GM18873 (cell line): ENCODE measurements around the gene ALDOB.
"Not testable (repeated sequence)": the region's sequence is repeated elsewhere in the genome, so short reads cannot be mapped to it uniquely, and the experiment has no call there.

Source experiments
- ATAC-seq: cut with Tn5 transposase; IDR thresholded peaks from one replicate; pipeline ENCODE4 v1.9.1; 2021; ENCODE audit warnings: mild to moderate bottlenecking, moderate library complexity, moderate number of reproducible peaks; ENCODE audit not compliant: unreplicated experiment, low FRiP score

Gene ALDOB

GRCh38 chr9:101394687-101395086, 40.9 kb downstream of the ALDOB start:
- ATAC-seq, result no peak

- no peak for ATAC-seq
Measured at GRCh38 chr9:101393135-101393534, 42.4 kb downstream of the ALDOB start.

GRCh38 chr9:101388507-101388993, 47.0 kb downstream of the ALDOB start:
- ATAC-seq, result no peak

- ATAC-seq, result no peak
Measured at GRCh38 chr9:101387871-101388506, 47.6 kb downstream of the ALDOB start.

- ATAC-seq, result not testable (repeated sequence)
Measured at GRCh38 chr9:101384873-101385536, 50.6 kb downstream of the ALDOB start, which contains the start of gene BAAT. TSS of gene BAAT (minus strand) at chr9:101385006. CDS start at chr9:101371404, 13,602 bp downstream.

GRCh38 chr9:101383361-101383760, 52.2 kb downstream of the ALDOB start:
- no peak for ATAC-seq

GRCh38 chr9:101381833-101382342, 53.7 kb downstream of the ALDOB start:
- ATAC-seq, result no peak

GRCh38 chr9:101381118-101381517, 54.5 kb downstream of the ALDOB start:
- ATAC-seq, result no peak

GRCh38 chr9:101380295-101380694, 55.3 kb downstream of the ALDOB start:
- no peak for ATAC-seq

GRCh38 chr9:101376111-101376848, 59.3 kb downstream of the ALDOB start:
- no peak for ATAC-seq

GRCh38 chr9:101375546-101375945, 60.0 kb downstream of the ALDOB start:
- no peak for ATAC-seq

- ATAC-seq, result no peak
Measured at GRCh38 chr9:101372327-101373118, 63.1 kb downstream of the ALDOB start.

GRCh38 chr9:101371813-101372212, 63.8 kb downstream of the ALDOB start:
- ATAC-seq, result no peak
